OCI-LY1 (cell line): Measurements from ENCODE around the gene HMG20B.

Experiments
- CTCF ChIP-seq: fragments of 200-600 bp; sonication (generic), shearing (Covaris generic); IDR thresholded peaks from 2 replicates; pipeline ENCODE4 v1.5.1; 2017; ENCODE audit warnings: mild to moderate bottlenecking, antibody characterized with exemption, low read length, moderate library complexity, mixed read lengths
- EZH2 ChIP-seq: fragments of 200-600 bp; sonication (generic), shearing (Covaris generic); IDR thresholded peaks from 2 replicates; pipeline ENCODE4 v1.8.0; 2017; ENCODE audit warnings: borderline replicate concordance, mixed run types, mild to moderate bottlenecking, antibody characterized with exemption, low read length, moderate library complexity, mixed read lengths

GRCh38 chr19:3536429-3537100 is 36.2 kb upstream of the HMG20B start:
- TF ChIP-seq CTCF, result no peak
- TF ChIP-seq EZH2, result no peak
